ENCODE data around the gene DMWD.
"Not testable (repeated sequence)": the region's sequence is repeated elsewhere in the genome, so short reads cannot be mapped to it uniquely, and the experiment has no call there.

The DMWD gene

DNA sequence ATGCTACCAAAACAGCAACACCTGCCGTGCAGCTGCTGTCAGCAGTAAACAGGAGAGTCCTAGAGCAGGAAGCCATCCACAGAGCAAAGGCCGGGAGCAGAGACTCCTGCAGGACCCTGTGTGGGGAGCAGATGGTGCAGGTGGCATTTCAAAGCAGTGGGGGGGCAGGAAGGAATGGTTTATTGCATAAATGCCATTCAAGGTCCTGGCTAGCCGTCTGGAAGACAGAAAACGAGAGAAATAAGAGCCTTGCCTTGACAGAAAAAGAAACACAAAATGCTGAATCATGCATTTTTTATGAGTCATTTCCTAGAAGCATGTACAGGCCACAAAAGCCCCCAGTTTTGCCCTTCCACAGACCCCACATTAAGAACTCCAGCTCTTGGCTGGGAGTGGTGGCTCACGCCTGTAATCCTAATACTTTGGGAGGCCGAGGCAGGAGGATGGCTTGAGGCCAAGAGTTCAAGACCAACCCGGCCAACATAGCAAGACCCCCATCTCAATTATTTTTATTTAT lies 17.1 kb upstream of the DMWD start:
- no peak for DNase-seq (ENCODE audit: low read depth)
- no peak overlapping the region for H3K4me3 ChIP-seq (ENCODE audit: low read depth, low read length)
- TF ChIP-seq, protein P1, sequence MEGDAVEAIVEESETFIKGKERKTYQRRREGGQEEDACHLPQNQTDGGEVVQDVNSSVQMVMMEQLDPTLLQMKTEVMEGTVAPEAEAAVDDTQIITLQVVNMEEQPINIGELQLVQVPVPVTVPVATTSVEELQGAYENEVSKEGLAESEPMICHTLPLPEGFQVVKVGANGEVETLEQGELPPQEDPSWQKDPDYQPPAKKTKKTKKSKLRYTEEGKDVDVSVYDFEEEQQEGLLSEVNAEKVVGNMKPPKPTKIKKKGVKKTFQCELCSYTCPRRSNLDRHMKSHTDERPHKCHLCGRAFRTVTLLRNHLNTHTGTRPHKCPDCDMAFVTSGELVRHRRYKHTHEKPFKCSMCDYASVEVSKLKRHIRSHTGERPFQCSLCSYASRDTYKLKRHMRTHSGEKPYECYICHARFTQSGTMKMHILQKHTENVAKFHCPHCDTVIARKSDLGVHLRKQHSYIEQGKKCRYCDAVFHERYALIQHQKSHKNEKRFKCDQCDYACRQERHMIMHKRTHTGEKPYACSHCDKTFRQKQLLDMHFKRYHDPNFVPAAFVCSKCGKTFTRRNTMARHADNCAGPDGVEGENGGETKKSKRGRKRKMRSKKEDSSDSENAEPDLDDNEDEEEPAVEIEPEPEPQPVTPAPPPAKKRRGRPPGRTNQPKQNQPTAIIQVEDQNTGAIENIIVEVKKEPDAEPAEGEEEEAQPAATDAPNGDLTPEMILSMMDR (IDR thresholded peaks at IDR 0.05; ENCODE audit: control insufficient read depth, extremely low read depth, insufficient read depth) = no peak

DNA sequence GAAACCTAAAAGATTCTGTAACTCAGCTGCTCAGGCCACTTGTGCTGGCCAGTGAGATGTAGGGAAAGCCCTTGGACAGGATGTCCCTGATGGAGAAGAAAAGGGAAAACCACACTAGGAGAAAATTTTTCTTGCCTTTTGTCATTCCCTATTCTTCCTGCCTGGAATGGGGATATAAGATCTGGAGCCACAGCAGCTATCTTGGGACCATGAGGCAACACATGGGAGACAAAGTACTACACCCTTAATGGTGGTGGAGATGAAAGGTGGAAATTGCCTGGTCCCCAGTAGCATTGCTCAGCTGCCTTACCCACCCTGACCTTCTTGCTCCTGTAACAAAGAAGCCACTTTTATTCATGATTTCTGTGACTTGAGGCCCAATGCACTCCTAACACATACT lies 13.1 kb upstream of the DMWD start:
- H3K4me3 ChIP-seq (ENCODE audit: low read depth, low read length) = no peak overlapping the region
- no peak for DNase-seq (ENCODE audit: low read depth)
- TF ChIP-seq, protein P1 (IDR thresholded peaks at IDR 0.05; ENCODE audit: control insufficient read depth, extremely low read depth, insufficient read depth) = no peak

DNA sequence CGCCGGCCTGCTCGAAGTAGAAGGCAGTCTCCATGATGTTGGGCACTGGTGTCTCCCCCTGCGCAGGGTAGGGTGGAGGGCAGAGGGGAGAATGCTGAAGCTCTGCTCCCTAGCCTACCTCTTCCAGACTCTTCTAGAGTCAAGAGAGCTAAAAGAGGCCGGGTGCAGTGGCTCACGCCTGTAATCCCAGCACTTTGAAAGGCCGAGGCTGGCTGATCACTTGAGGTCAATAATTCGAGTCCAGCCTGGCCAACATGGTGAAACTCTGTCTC lies 12.2 kb upstream of the DMWD start:
- DNase-seq (ENCODE audit: low read depth) = no peak
- TF ChIP-seq, protein P1 (IDR thresholded peaks at IDR 0.05; ENCODE audit: control insufficient read depth, extremely low read depth, insufficient read depth) = no peak
- H3K4me3 ChIP-seq (ENCODE audit: low read depth, low read length) = no peak overlapping the region

DNA sequence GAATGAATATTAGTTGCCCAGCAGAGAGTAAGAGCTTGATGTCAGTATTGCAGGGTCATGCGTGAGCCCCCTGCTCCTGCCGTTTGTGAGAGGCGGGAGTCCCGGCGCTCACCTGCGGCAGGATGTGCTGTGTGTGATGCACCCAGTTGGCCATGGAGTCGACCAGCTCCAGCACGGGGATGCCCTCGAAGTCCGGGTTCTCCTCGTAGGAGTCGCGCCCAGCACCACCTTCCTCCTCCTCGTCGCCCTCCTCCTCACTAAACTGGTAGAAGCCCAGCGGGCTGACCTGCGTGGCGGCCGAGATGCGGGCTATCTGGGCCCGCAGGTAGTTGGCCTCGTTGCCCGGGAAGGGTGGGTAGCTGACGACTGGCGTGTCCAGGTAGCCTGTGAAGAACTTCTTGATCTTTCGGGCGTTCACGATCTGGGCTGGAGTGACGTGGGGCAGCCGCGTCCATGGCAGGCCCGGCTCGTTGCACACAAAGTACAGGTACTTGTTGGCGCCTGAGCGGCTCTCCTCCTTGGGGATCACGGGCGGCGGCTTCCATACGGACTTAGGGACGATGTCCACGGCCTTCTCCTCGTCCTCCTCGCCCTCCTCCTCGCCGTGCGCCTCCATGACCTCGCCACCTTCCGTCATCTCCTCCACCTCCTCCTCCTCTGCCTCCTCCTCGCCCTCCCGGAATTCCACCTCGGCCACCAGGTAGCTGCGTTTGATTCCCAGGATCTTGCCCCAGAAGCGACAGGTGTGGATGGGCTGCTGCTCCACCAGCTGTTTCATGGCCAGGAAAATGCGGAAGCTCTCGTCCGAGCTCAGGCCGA lies 11.7 kb upstream of the DMWD start:
- H3K4me3 ChIP-seq (ENCODE audit: low read depth, low read length) = no peak overlapping the region
- TF ChIP-seq, protein P1 (IDR thresholded peaks at IDR 0.05; ENCODE audit: control insufficient read depth, extremely low read depth, insufficient read depth) = no peak
- no peak for DNase-seq (ENCODE audit: low read depth)

DNA sequence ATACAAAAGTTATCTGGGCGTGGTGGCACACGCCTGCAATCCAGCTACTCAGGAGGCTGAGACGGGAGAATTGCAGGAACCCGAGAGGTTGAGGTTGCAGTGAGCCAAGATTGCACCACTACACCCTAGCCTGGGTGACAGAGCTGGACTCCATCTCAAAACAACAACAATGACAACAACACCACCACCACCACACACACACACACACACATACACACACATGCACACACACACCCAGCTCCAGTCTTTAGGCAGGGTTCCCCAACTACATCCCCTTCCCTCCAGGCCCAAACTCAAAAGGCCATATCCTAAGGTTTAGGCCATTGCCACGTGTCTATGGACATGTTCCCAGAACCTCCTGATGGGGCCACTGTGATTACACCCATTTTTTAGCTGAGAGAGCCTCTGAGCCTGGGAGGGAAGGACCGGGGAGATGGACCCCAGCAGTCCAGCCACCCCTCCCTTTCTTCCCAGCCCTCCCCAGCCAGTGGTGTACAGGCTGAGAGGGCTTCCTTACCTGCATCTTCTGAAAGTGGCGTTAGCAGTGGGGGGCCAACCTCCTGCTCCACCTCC lies 9.0 kb upstream of the DMWD start:
- DNase-seq (ENCODE audit: low read depth) = no peak
- H3K4me3 ChIP-seq (ENCODE audit: low read depth, low read length) = no peak overlapping the region
- TF ChIP-seq, protein P1 (IDR thresholded peaks at IDR 0.05; ENCODE audit: control insufficient read depth, extremely low read depth, insufficient read depth) = no peak

DNA sequence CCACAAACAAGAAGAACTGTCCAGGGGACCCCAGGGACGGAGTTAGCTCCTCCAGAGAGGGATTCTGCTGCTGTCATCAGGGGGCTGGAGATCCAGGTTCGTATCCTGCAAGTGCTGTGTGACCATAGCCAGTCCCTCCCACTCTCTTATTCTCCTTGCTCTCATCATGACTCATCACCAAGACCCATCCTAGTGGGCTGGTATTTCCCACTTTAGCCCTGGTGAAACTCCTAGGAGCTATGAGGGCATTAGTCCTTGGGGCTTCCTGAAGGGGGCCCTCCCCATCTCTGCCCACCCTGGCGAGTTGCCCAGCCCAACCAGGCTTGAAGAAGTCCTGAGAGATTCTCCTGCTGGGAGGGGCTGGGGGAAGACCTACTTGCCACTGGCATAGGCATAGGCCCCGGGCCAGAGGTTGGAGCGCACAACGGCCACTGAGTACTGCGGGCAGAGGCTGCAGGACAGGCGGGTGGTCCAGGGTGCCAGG lies 7.5 kb upstream of the DMWD start:
- DNase-seq (ENCODE audit: low read depth) = no peak
- no peak overlapping the region for H3K4me3 ChIP-seq (ENCODE audit: low read depth, low read length)
- TF ChIP-seq, protein P1 (IDR thresholded peaks at IDR 0.05; ENCODE audit: control insufficient read depth, extremely low read depth, insufficient read depth) = no peak

DNA sequence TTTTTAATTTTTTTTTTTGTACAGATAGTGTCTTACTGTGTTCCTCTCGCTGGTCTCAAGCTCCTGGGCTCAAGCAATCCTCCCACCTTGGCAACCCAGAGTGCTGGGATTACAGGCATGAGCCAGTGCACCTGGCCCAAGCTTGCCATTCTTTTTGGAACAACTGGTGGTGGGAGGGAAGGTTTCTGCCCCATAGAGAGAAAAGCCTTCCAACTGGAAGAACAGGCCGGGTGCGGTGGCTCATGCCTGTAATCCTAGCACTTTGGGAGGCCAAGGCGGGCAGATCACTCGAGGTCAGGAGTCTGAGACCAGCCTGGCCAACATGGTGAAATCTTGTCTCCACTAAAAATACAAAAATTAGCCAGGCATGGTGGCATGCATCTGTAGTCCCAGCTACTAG lies 6.9 kb upstream of the DMWD start:
- DNase-seq (ENCODE audit: low read depth); H3K4me3 ChIP-seq (ENCODE audit: low read depth, low read length): not testable (repeated sequence)
